ENCODE results near the gene RNF175. TPM values are rescaled to one million over a fixed set of nuclear protein-coding genes. Genes with fewer than 3 reads are reported as not detected.

RNF175 gene
- polyA plus RNA-seq, result not detected

DNA sequence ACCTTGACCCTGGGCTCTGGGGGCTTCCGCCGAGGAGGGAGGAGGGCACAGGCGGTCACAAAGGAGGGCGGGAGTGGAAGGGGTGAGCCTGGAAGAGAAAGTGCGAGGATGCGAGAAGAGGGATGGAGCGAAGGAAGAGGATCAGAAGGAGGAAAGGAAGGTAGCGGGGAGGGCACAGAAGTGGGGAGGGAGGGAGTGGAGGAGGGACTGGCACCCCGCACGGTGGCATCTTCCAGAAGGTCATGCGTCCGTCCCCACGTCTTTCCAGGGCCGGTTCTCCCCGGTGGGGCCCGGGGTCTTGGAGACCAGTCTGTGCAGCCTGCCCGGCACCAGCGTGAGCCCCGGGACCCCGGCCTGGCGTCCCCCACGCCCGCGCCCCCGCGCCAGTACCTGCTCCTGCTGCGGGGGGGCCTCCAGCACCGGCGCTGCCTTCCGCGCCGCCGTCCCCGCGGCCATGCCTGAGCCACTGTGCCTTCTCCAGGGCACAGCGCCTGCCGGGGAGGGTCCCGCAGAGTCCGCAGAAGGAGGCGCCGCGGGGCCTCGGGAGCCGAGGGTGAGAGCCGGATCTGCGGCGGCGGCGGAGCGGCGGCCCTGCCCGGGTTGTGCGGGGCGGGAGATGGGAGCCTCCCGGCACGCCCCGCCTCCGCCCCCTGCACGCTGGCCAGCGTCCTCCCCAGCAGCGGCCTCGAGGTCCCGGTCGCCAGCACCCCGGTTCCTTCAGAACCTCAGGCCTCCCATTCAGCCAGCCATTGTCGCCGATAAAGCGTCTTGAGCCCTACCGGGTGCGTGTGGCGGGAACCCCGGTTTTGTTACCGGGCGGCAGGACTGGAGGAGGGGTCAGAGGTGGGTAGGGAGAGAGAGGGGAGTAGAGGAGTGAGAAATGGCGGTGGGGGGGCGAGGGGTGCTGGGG is at the start of gene RNF175:
Gene RNF175 (minus strand): TSS at position 618 of the 910 bp plus-strand sequence. CDS start 162 bp downstream, at position 456.
- Mint-ChIP-seq H3K4me1 (peaks cover 0 to 1% (median 0%) of the 10 kb centered on the region in 3 donors), H3K4me3 (peak within 1 kb of the TSS in 3 of 4 donors; percentile 46 to 77 (median 65)), H3K27ac (peak within 1 kb of the TSS in 1 of 3 donors; percentile 68), H3K36me3 (peaks cover 4% of the 10 kb centered on the region), H3K27me3 (peaks cover 39% of the 10 kb centered on the region), H3K9me3 (peaks cover 0 to 4% (median 0%) of the 10 kb centered on the region in 3 donors)

DNA sequence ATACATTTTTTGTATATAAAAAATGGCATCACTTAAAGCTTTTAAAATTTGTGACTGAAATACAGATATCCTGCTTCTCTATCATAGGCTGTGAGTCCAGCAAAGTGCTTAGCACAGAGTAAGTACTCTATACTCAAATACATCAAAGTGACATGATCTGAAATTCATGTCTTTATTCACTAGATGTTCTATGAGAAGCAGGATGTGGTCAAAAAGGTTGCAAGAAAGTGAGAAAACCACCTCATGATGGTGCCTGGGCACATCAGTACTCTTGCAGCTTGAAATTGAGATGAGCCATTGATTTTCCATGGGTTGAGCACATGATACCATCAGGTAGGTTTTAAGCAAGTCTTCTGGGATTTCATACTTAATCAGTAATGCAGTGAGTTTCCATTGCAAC is 49.5 kb upstream of the RNF175 start:
- peaks cover 6% of the 10 kb centered on the region for H3K27me3 Mint-ChIP-seq
- H3K36me3 Mint-ChIP-seq, result peaks cover 2% of the 10 kb centered on the region
- H3K4me1 Mint-ChIP-seq, result peaks cover 0 to 8% (median 0%) of the 10 kb centered on the region in 3 donors
- peak overlapping the region in 1 of 3 donors; percentile 86 for H3K27ac Mint-ChIP-seq
- peaks cover 0 to 3% (median 0%) of the 10 kb centered on the region in 3 donors for H3K9me3 Mint-ChIP-seq
- H3K4me3 Mint-ChIP-seq, result peak overlapping the region in 1 of 4 donors; percentile 31

DNA sequence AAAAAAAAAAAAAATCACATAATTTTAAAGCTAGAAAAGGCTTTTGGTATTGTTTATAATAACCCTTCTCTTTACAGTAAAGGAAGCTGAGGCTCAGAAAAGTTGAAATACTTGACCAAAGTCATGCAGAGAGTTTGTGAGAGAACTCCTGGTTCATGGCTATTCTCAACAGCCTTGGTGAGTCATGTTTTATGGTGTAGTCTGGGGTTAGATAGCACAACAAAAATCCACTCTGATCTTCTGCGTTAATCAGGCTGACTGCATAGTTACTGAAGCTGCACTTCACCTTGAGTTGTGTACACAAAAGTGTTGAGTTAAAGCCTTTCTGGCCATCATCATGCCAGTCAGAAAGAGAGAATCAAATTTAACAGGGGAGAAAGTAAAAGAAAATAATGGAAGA is 48.4 kb upstream of the RNF175 start:
- peaks cover 0 to 4% (median 0%) of the 10 kb centered on the region in 3 donors for H3K9me3 Mint-ChIP-seq
- H3K4me1 Mint-ChIP-seq, result peaks cover 0 to 6% (median 0%) of the 10 kb centered on the region in 3 donors
- no peak overlapping the region for H3K27ac Mint-ChIP-seq
- H3K27me3 Mint-ChIP-seq, result peaks cover 6% of the 10 kb centered on the region
- no peaks in the 10 kb centered on the region for H3K36me3 Mint-ChIP-seq
- H3K4me3 Mint-ChIP-seq, result no peak overlapping the region

DNA sequence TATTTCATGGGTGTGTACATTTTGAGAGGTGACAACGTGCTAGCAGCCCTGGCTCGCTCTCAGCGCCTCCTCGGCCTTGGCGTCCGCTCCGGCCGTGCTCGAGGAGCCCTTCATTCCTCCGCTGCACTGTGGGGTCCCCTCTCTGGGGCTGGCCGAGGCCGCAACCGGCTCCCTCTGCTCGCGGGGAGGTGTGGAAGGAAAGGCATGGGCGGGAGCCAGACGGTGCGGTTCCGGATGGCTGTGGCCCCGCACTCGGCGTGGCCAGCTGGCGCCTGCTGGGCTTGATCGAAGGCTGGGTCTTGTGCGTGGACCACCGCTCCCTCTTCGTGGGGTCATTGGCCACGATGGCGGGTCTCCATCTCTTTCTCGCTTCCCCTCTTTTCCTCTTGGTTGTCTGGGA is 46.2 kb upstream of the RNF175 start:
- Mint-ChIP-seq H3K4me1 (peaks cover 0 to 6% (median 0%) of the 10 kb centered on the region in 3 donors), H3K27ac (no peak overlapping the region), H3K4me3 (no peak overlapping the region), H3K36me3 (no peaks in the 10 kb centered on the region), H3K9me3 (peaks cover 0 to 4% (median 0%) of the 10 kb centered on the region in 3 donors), H3K27me3 (peaks cover 8% of the 10 kb centered on the region)

GRCh38 chr4:153804722-153805121 is 44.9 kb upstream of the RNF175 start:
- H3K27ac Mint-ChIP-seq, result no peak overlapping the region
- peaks cover 0 to 3% (median 0%) of the 10 kb centered on the region in 3 donors for H3K4me1 Mint-ChIP-seq
- no peaks in the 10 kb centered on the region for H3K36me3 Mint-ChIP-seq
- H3K9me3 Mint-ChIP-seq, result peaks cover 0 to 4% (median 0%) of the 10 kb centered on the region in 3 donors
- peaks cover 8% of the 10 kb centered on the region for H3K27me3 Mint-ChIP-seq
- no peak overlapping the region for H3K4me3 Mint-ChIP-seq

DNA sequence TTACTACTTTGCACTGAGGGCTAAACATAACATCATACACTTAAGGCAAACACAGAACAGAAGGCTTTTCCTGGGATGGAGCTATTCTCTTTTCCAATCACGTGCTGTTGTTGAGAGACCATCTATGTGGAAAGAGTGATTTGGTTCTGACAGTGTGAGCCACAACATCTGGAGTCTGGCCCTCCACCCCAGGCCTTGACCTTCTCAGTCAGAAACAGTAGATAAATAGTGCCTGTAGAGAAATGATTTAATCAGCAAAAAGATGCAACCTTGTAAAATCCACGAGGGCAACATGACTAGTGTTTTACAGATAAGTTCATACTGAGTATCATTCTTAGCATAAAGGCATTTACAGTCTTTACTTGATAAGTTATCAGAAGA is 39.9 kb upstream of the RNF175 start:
- Mint-ChIP-seq H3K36me3 (no peaks in the 10 kb centered on the region), H3K9me3 (peaks cover 0 to 1% (median 0%) of the 10 kb centered on the region in 3 donors), H3K27me3 (peaks cover 15% of the 10 kb centered on the region), H3K4me3 (no peak overlapping the region), H3K4me1 (no peaks in the 10 kb centered on the region), H3K27ac (no peak overlapping the region)

- no peaks in the 10 kb centered on the region for H3K36me3 Mint-ChIP-seq
- H3K27ac Mint-ChIP-seq, result no peak overlapping the region
- peaks cover 0 to 1% (median 0%) of the 10 kb centered on the region in 3 donors for H3K9me3 Mint-ChIP-seq
- H3K27me3 Mint-ChIP-seq, result peaks cover 20% of the 10 kb centered on the region
- H3K4me3 Mint-ChIP-seq, result no peak overlapping the region
- H3K4me1 Mint-ChIP-seq, result no peaks in the 10 kb centered on the region
Measured at GRCh38 chr4:153798901-153799693, 39.3 kb upstream of the RNF175 start.

GRCh38 chr4:153798420-153798819 is 38.6 kb upstream of the RNF175 start:
- H3K9me3 Mint-ChIP-seq, result no peaks in the 10 kb centered on the region
- H3K4me1 Mint-ChIP-seq, result no peaks in the 10 kb centered on the region
- H3K4me3 Mint-ChIP-seq, result no peak overlapping the region
- no peak overlapping the region for H3K27ac Mint-ChIP-seq
- H3K27me3 Mint-ChIP-seq, result peaks cover 26% of the 10 kb centered on the region
- H3K36me3 Mint-ChIP-seq, result no peaks in the 10 kb centered on the region

- no peak overlapping the region for H3K27ac Mint-ChIP-seq
- peak overlapping the region in 2 of 4 donors; percentile 9 to 47 for H3K4me3 Mint-ChIP-seq
- no peaks in the 10 kb centered on the region for H3K36me3 Mint-ChIP-seq
- H3K9me3 Mint-ChIP-seq, result no peaks in the 10 kb centered on the region
- peaks cover 63% of the 10 kb centered on the region for H3K27me3 Mint-ChIP-seq
- H3K4me1 Mint-ChIP-seq, result peaks cover 9 to 26% (median 11%) of the 10 kb centered on the region in 3 donors
Measured at GRCh38 chr4:153794006-153794405, 34.2 kb upstream of the RNF175 start.

DNA sequence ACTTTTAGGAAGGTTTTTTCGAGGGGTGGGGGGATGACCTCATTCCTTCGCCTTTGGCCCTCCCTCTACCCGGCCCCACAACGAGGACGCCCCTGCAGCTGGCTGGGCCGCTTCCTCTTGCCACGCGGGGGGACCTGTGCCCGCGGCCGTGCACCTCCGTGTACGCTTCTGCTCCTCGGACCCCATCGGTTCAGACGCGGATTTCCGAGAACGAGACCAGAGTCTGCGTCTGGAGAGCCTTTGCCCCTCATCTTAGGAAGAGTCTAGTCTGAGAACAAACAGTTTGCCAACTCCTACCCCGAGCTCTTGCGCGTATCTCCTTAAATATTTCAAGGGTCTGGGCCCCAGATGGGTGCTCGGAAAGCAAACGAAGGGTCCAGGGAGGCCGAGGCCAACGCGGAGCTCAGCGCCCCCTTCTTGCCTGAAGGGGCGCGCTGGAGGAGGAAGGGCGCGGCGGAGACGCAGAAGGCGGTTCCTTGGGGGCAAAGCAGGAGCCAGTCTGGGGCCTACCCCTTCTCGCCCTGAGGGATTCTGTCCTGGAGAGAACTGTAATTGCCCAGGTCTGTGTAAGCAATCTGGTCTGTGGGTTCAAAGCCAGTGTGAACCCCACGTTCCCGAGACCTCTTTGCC is 32.9 kb upstream of the RNF175 start:
- H3K9me3 Mint-ChIP-seq, result peaks cover 0 to 3% (median 0%) of the 10 kb centered on the region in 3 donors

GRCh38 chr4:153791746-153792617 is 32.2 kb upstream of the RNF175 start:
- Mint-ChIP-seq H3K36me3 (no peaks in the 10 kb centered on the region), H3K27me3 (peaks cover 74% of the 10 kb centered on the region), H3K9me3 (peaks cover 0 to 3% (median 0%) of the 10 kb centered on the region in 3 donors), H3K4me1 (peaks cover 16 to 36% (median 23%) of the 10 kb centered on the region in 3 donors), H3K27ac (peak overlapping the region in 1 of 3 donors; percentile 80), H3K4me3 (peak overlapping the region; percentile 14 to 91 (median 78))

More for the DNA sequence above, 32.9 kb upstream of the RNF175 start:
- Mint-ChIP-seq H3K4me1 (peaks cover 15 to 36% (median 16%) of the 10 kb centered on the region in 3 donors), H3K27me3 (peaks cover 70% of the 10 kb centered on the region), H3K36me3 (no peaks in the 10 kb centered on the region), H3K27ac (no peak overlapping the region), H3K4me3 (peak overlapping the region; percentile 14 to 75 (median 56))

DNA sequence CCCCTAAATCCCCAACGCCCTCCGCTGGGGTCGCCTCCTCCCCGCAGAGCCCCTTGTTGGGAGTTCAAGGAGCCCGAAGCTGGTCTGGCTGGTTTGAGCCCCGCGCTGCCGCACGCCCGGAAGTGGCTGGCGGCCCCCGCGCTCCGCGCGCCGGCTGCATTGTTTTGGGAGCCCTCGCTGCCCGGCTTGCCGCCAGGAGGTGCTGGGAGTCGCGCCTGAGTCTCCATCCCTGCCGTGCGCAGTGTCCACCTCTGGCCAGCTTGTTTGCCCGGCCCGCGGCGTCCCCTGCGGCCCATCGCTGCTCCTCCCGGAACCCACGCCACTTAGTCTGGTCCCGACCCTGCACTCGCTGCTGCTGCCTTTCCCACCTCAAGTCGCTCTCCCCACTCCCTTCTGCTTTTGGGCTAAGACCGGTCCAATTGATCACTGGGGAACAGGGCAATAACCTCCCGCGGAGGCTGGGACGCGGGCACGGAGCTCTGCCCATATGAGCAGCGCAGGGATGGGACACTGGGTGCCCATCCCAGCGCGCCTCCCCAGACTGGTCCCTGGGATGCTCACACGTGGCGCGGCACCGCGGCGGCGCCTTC is 31.2 kb upstream of the RNF175 start:
- no peak overlapping the region for H3K27ac Mint-ChIP-seq
- H3K27me3 Mint-ChIP-seq, result peaks cover 74% of the 10 kb centered on the region
- H3K36me3 Mint-ChIP-seq, result no peaks in the 10 kb centered on the region
- peak overlapping the region in 3 of 4 donors; percentile 71 to 91 (median 86) for H3K4me3 Mint-ChIP-seq
- H3K9me3 Mint-ChIP-seq, result peaks cover 0 to 3% (median 0%) of the 10 kb centered on the region in 3 donors
- peaks cover 16 to 36% (median 25%) of the 10 kb centered on the region in 3 donors for H3K4me1 Mint-ChIP-seq

DNA sequence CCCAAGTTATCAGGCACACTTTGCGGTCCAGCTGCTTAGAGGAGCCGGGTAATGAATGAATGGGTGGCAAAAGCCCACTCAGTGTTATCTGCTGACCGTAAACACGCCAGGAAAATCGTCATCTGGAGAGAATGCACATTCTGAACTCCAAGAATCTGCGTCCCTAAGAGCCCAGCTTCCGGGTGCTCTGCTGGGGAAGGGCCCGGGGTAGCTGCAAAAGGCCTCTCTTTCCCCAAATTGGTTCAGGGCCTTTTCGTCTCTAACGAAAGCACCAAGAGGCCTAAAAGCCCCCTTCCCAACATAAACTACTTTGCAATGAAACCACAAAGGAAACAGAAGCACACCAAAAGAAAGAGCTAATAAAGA is 30.7 kb upstream of the RNF175 start:
- Mint-ChIP-seq H3K27ac (peak overlapping the region in 1 of 3 donors; percentile 39), H3K27me3 (peaks cover 78% of the 10 kb centered on the region), H3K9me3 (peaks cover 0 to 3% (median 0%) of the 10 kb centered on the region in 3 donors), H3K36me3 (no peaks in the 10 kb centered on the region), H3K4me1 (peaks cover 16 to 36% (median 25%) of the 10 kb centered on the region in 3 donors), H3K4me3 (peak overlapping the region; percentile 15 to 74 (median 56))

Measured in IgD-negative memory B cell (primary cell).